ENCODE results near the gene EP400.

DNA sequence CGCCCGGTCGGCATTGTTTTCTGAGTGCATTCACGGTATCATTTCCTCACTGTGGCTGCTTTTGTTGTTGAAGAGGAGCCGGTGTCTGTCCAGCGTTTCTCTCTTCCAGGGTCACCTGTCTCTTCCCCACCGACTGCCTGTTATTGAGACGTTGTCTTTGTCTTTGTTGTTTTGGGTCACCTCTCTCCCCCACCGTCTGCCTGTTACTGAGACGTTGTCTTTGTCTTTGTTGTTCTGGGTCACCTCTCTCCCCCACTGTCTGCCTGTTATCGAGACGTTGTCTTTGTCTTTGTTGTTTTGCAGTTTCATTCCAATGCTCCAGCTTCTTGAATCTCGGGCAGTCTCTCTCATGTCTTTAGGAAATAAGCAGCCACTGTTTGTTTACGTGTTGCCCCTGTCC is 124.5 kb downstream of the EP400 start:
- TF ChIP-seq USF2 (IDR thresholded peaks at IDR 0.05; ENCODE audit: low read length) (no peak), POLR2A (IDR thresholded peaks at IDR 0.05; ENCODE audit: control extremely low read depth in 1 of 2, low read depth in 2 of 2, low read length in 2 of 2) (no peak), SP1 (IDR thresholded peaks at IDR 0.05; ENCODE audit: low read depth, low read length) (no peak), ASH2L (IDR thresholded peaks at IDR 0.05; ENCODE audit: low read length) (no peak), KDM1A (IDR thresholded peaks at IDR 0.05; ENCODE audit: borderline replicate concordance, low read length) (no peak), SAP30 (IDR thresholded peaks at IDR 0.05; ENCODE audit: insufficient read depth, insufficient replicate concordance, low read length) (no peak), FOSL1 (IDR thresholded peaks at IDR 0.05; ENCODE audit: insufficient read depth, low read depth, low read length) (no peak), CEBPB (IDR thresholded peaks at IDR 0.05; ENCODE audit: low read depth, low read length) (no peak), CHD2 (IDR thresholded peaks at IDR 0.05; ENCODE audit: low read length) (no peak), SRF (IDR thresholded peaks at IDR 0.05; ENCODE audit: low read depth, low read length) (no peak)
- TF ChIP-seq, protein P1, sequence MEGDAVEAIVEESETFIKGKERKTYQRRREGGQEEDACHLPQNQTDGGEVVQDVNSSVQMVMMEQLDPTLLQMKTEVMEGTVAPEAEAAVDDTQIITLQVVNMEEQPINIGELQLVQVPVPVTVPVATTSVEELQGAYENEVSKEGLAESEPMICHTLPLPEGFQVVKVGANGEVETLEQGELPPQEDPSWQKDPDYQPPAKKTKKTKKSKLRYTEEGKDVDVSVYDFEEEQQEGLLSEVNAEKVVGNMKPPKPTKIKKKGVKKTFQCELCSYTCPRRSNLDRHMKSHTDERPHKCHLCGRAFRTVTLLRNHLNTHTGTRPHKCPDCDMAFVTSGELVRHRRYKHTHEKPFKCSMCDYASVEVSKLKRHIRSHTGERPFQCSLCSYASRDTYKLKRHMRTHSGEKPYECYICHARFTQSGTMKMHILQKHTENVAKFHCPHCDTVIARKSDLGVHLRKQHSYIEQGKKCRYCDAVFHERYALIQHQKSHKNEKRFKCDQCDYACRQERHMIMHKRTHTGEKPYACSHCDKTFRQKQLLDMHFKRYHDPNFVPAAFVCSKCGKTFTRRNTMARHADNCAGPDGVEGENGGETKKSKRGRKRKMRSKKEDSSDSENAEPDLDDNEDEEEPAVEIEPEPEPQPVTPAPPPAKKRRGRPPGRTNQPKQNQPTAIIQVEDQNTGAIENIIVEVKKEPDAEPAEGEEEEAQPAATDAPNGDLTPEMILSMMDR (IDR thresholded peaks at IDR 0.05; ENCODE audit: control extremely low read depth in 1 of 3, insufficient read depth in 1 of 3, low read depth in 1 of 3, low read length in 3 of 3), result no peak

Data from H1 (cell line).